Activated CD4-positive, alpha-beta T cell treated with anti-CD3 and anti-CD28 coated beads, Interleukin-2, amount 10 ng/mL, durations not matched to agents 7 days and 5 days (primary cell): ENCODE measurements around the gene NOSTRIN. TPM values are rescaled to one million over a fixed set of nuclear protein-coding genes. Genes with fewer than 3 reads are reported as not detected.

Experiments
- CTCF ChIA-PET: fragments of 350-600 bp; sonication (Branson Sonifier 250); formaldehyde crosslinking; loops from one replicate; lab custom pipeline; 2021; ENCODE audit warnings: antibody characterized with exemption; lab: Charles Lee
- POLR2A ChIA-PET: fragments of 350-600 bp; sonication (Branson Sonifier 250); formaldehyde crosslinking; loops from one replicate; lab custom pipeline; 2021; ENCODE audit warnings: antibody characterized with exemption; lab: Charles Lee
- DNase-seq: peaks from one replicate; pipeline ENCODE4 v3.0.0-alpha.2; 2020
- H3K27ac Mint-ChIP-seq: one replicate; pipeline ENCODE4 v1.8.0; 2021; ENCODE audit warnings: mild to moderate bottlenecking, moderate library complexity, mixed read lengths
- H3K27me3 Mint-ChIP-seq: one replicate; pipeline ENCODE4 v1.8.0; 2021; ENCODE audit warnings: mixed read lengths
- H3K36me3 Mint-ChIP-seq: one replicate; pipeline ENCODE4 v1.8.0; 2021; ENCODE audit warnings: low read depth, mixed read lengths
- H3K4me1 Mint-ChIP-seq: one replicate; pipeline ENCODE4 v1.8.0; 2021; ENCODE audit warnings: mixed read lengths
- H3K4me3 Mint-ChIP-seq: one replicate; pipeline ENCODE4 v1.8.0; 2021; ENCODE audit warnings: mild to moderate bottlenecking, moderate library complexity, mixed read lengths
- H3K9me3 Mint-ChIP-seq: one replicate; pipeline ENCODE4 v1.8.0; 2021; ENCODE audit warnings: mixed read lengths
- total RNA-seq, 2 experiments: library from RNA; stranded (reverse); gene quantifications; one replicate each; pipeline ENCODE4 v1.2.3, GENCODE V29; 2021

Gene NOSTRIN
- total RNA-seq, 2 experiments from 2014 or later: not detected

DNA sequence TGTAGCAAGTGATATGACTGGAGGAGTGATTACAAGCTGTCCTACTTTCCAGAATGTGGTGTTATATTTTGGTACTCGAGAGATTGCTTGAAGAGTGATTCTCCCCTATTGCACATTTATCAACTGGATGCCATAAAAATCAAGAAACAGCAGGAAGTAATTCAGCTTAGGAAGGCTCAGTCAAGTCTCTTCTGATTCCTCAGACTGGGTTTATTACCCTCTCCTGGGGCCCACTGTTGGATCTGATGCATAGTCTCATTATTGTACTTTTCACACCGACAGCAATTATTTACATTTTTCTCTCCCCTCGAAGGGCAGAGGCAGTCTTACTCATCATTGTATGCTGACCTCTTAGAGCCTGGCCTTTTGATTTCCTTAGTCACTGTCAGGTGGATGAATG lies 9.3 kb downstream of the NOSTRIN start:
- H3K4me3 Mint-ChIP-seq: no peak overlapping the region
- H3K27ac Mint-ChIP-seq: no peak overlapping the region
- H3K9me3 Mint-ChIP-seq: no peaks in the 10 kb centered on the region
- ChIA-PET CTCF (no interaction called here), POLR2A (no interaction called here)
- no peak for DNase-seq
- H3K4me1 Mint-ChIP-seq: no peaks in the 10 kb centered on the region
- no peaks in the 10 kb centered on the region for H3K36me3 Mint-ChIP-seq
- peaks cover 2% of the 10 kb centered on the region for H3K27me3 Mint-ChIP-seq

DNA sequence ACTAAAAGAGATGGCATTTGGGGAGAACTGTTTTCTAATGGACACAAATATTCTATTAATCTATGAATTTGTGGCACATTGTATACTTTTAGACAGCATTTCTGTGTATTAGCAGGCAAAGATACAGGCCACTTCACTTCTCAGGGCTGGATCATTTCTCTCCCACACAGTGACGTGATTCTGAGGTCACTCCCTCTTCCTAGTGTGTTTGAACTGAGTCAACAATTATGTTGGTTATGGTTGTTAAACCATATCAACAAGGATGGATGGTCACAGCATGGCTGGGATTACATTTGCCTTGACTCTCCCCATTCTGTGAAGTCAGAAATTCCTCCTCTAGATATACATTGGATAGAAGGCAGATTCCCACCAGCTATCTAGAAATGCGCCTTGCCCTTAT lies 11.6 kb downstream of the NOSTRIN start:
- no peaks in the 10 kb centered on the region for H3K36me3 Mint-ChIP-seq
- POLR2A ChIA-PET: no interaction called here
- H3K4me3 Mint-ChIP-seq: no peak overlapping the region
- peaks cover 2% of the 10 kb centered on the region for H3K27me3 Mint-ChIP-seq
- CTCF ChIA-PET: no interaction called here
- DNase-seq: no peak
- no peak overlapping the region for H3K27ac Mint-ChIP-seq
- H3K4me1 Mint-ChIP-seq: no peaks in the 10 kb centered on the region
- no peaks in the 10 kb centered on the region for H3K9me3 Mint-ChIP-seq

DNA sequence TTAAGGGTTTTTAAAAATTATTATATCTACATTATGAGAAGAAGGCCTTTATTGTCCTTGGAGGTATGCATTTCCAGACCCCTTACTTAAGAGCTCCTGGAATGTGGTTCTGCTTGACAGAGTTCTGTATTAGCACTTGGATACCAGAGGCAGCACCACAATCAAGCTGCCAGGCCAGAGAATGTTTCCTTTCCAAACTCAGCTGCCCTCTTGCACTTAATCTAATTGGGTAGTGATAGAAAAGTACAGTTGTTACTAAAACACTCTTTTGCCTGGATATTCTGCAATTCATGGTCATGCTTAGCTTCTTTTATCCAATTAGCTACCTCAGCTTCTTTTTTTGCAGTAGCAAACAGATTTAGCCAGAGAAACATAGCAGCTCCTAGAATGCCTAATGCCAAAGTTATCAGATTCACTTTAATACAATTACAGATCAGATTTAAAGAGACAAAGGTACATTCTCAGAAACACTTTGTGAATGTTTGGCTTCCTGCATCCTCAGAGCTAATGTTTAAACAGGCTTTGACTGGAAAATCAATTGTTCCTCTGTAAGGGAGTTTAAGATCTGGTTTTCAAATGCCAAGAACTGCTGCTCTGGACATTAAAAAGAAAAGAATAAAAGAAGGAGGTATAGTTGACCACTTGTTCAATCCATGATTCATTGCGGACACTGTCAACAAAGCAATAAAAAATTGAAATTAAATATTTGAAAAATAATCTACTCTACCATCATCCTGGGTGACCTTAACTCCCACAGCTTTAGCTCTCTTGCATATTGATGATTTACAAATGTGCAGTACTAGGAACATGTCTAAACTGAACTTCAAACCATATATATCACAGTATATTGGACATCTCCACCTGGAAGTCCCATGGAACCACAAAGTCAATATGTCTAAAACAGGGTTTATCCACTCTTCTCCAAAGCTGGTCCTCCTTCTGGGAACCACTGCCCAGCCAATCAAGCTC lies 12.8 kb downstream of the NOSTRIN start:
- H3K4me3 Mint-ChIP-seq: no peak overlapping the region
- no peaks in the 10 kb centered on the region for H3K4me1 Mint-ChIP-seq
- ChIA-PET POLR2A (interaction anchor here (0.5 kb wide), 1 partner anchor 105 kb away, joined by 4 read pairs; no protein-coding TSS in a partner anchor), CTCF (no interaction called here)
- no peaks in the 10 kb centered on the region for H3K9me3 Mint-ChIP-seq
- DNase-seq: no peak
- H3K36me3 Mint-ChIP-seq: no peaks in the 10 kb centered on the region
- no peak overlapping the region for H3K27ac Mint-ChIP-seq
- H3K27me3 Mint-ChIP-seq: peaks cover 2% of the 10 kb centered on the region

DNA sequence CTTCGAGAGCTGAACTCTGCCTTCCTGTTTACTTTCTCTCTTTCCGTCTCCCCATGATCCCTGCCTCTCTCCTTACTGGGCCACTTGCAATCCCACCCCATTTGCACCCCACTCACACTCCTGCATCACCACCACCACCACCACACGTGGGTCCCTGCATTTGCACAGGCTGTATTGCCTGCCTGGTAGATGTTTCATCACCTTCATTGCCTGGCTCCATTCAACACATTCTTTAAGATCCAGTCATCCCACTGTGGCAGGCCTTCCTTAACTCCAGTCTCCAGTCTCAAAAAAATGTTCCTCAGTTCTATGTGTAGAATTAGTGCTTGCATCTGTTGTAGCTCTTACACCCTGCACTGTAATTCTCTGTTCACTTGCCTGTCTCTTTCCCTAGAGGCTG lies 13.9 kb downstream of the NOSTRIN start:
- Mint-ChIP-seq H3K4me1 (no peaks in the 10 kb centered on the region), H3K27ac (no peak overlapping the region), H3K27me3 (peaks cover 2% of the 10 kb centered on the region), H3K9me3 (no peaks in the 10 kb centered on the region), H3K4me3 (no peak overlapping the region), H3K36me3 (no peaks in the 10 kb centered on the region)
- ChIA-PET POLR2A (no interaction called here), CTCF (interaction anchor here (0.6 kb wide), 1 partner anchor 15 kb away, joined by 3 read pairs; no protein-coding TSS in a partner anchor)
- no peak for DNase-seq

- no peak for DNase-seq
- H3K9me3 Mint-ChIP-seq: no peaks in the 10 kb centered on the region
- H3K36me3 Mint-ChIP-seq: no peaks in the 10 kb centered on the region
- no peak overlapping the region for H3K27ac Mint-ChIP-seq
- H3K27me3 Mint-ChIP-seq: peaks cover 2% of the 10 kb centered on the region
- no peak overlapping the region for H3K4me3 Mint-ChIP-seq
- CTCF ChIA-PET: no interaction called here
- no peaks in the 10 kb centered on the region for H3K4me1 Mint-ChIP-seq
- POLR2A ChIA-PET: no interaction called here
These were observed 16.7 kb downstream of the NOSTRIN start for GRCh38 chr2:168819050-168819715.

- Mint-ChIP-seq H3K27me3 (peaks cover 2% of the 10 kb centered on the region), H3K9me3 (no peaks in the 10 kb centered on the region), H3K36me3 (no peaks in the 10 kb centered on the region), H3K27ac (no peak overlapping the region), H3K4me3 (no peak overlapping the region), H3K4me1 (no peaks in the 10 kb centered on the region)
- DNase-seq: no peak
- CTCF ChIA-PET: no interaction called here
- POLR2A ChIA-PET: no interaction called here
These were observed 17.5 kb downstream of the NOSTRIN start for GRCh38 chr2:168819829-168820489.

DNA sequence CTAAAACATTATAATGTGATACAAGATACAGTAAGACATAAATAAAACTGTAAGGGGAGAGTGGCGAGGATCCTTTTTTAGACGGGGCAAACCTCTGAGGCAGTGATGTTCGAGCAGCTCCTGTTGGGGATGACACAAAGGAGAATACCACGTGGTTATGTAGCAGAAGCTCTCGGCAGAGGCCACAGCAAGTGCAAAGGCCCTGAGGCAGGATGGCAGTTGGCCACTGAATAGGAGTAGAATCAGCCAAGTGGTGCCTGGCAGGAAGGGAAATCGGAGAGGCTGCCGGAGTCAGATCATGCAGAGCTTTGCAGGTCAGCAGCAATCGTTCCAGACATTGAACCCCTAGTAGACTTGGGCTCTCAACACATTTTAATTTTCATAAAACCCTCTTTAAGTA lies 19.1 kb downstream of the NOSTRIN start:
- DNase-seq: no peak
- no peak overlapping the region for H3K4me3 Mint-ChIP-seq
- H3K9me3 Mint-ChIP-seq: no peaks in the 10 kb centered on the region
- no peaks in the 10 kb centered on the region for H3K4me1 Mint-ChIP-seq
- ChIA-PET CTCF (no interaction called here), POLR2A (no interaction called here)
- no peaks in the 10 kb centered on the region for H3K36me3 Mint-ChIP-seq
- no peaks in the 10 kb centered on the region for H3K27me3 Mint-ChIP-seq
- H3K27ac Mint-ChIP-seq: no peak overlapping the region

DNA sequence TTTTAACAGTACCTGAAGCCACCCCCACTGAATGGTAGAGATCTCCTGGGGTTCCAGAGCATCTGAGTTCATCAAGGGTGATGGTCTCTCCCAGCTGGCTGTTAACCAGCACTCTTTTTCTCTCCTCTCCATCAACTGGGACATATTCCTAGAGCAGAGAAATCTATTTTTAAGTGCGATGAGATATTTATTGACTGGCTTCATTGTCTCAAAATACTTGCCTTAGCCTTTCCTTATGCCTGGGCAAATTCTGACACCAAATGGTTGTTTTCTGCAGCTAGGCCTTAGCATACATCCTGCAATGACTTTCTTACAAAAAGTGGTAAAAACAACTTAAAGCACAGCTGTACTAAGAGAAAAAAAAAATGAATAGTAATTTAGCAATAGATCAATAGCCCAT lies 19.6 kb downstream of the NOSTRIN start:
- ChIA-PET POLR2A (no interaction called here), CTCF (no interaction called here)
- H3K27me3 Mint-ChIP-seq: no peaks in the 10 kb centered on the region
- no peak overlapping the region for H3K4me3 Mint-ChIP-seq
- no peaks in the 10 kb centered on the region for H3K9me3 Mint-ChIP-seq
- DNase-seq: no peak
- H3K4me1 Mint-ChIP-seq: no peaks in the 10 kb centered on the region
- H3K36me3 Mint-ChIP-seq: no peaks in the 10 kb centered on the region
- no peak overlapping the region for H3K27ac Mint-ChIP-seq

GRCh38 chr2:168825126-168825525 lies 22.7 kb downstream of the NOSTRIN start:
- Mint-ChIP-seq H3K36me3 (no peaks in the 10 kb centered on the region), H3K4me3 (no peak overlapping the region), H3K27ac (no peak overlapping the region), H3K9me3 (no peaks in the 10 kb centered on the region), H3K4me1 (no peaks in the 10 kb centered on the region), H3K27me3 (no peaks in the 10 kb centered on the region)
- ChIA-PET CTCF (interaction anchor here (0.7 kb wide), 1 partner anchor 108 kb away, joined by 3 read pairs; no protein-coding TSS in a partner anchor), POLR2A (no interaction called here)
- no peak for DNase-seq

DNA sequence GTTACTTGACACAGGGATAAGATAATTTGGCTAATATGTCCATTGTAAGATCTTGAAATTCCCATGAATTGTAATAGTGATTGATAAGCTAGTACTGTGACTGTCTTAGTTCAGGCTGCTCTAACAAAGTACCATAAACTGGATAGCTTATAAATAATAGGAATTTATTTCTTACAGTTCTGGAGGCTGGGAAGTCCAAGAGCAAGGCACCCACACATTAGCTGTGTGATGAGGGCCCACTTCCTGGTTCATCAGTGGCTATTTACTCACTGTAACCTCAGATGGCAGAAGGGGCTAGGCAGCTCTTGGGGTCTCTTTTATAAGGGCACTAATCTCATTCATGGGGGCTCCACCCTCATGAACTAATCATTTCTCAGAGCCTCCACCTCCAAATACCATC lies 28.5 kb downstream of the NOSTRIN start:
- no peak overlapping the region for H3K4me3 Mint-ChIP-seq

DNA sequence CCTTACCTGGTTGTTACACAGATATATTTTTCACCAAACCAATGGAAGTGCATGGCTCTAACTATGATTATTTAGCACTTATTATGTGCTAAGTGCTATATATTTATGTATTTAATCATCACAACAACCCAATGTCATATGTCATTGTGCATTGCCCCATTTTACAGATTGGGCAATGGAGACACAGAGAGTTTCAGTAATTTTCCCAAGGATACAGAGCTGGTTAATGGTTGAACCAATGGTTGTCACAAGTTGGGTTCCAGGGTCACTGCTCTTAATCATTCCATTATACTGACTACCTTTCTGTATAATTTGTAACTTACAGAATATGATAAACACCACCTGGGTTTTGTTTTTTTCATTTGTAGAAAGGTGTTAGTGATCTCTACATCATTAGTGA lies 29.2 kb downstream of the NOSTRIN start:
- no peaks in the 10 kb centered on the region for H3K27me3 Mint-ChIP-seq
- ChIA-PET POLR2A (no interaction called here), CTCF (no interaction called here)
- no peak overlapping the region for H3K27ac Mint-ChIP-seq
- DNase-seq: no peak
- no peaks in the 10 kb centered on the region for H3K36me3 Mint-ChIP-seq
- H3K4me1 Mint-ChIP-seq: no peaks in the 10 kb centered on the region
- no peak overlapping the region for H3K4me3 Mint-ChIP-seq
- no peaks in the 10 kb centered on the region for H3K9me3 Mint-ChIP-seq

More for the DNA sequence above, 28.5 kb downstream of the NOSTRIN start:
- Mint-ChIP-seq H3K4me1 (no peaks in the 10 kb centered on the region), H3K27me3 (no peaks in the 10 kb centered on the region), H3K9me3 (no peaks in the 10 kb centered on the region), H3K36me3 (no peaks in the 10 kb centered on the region), H3K27ac (no peak overlapping the region)
- ChIA-PET POLR2A (no interaction called here), CTCF (interaction anchor here (0.9 kb wide), 1 partner anchor 26 kb away, joined by 3 read pairs; no protein-coding TSS in a partner anchor)
- no peak for DNase-seq

- Mint-ChIP-seq H3K27me3 (no peaks in the 10 kb centered on the region), H3K9me3 (peaks cover 5% of the 10 kb centered on the region), H3K27ac (no peak overlapping the region), H3K4me1 (no peaks in the 10 kb centered on the region), H3K4me3 (no peak overlapping the region), H3K36me3 (no peaks in the 10 kb centered on the region)
- ChIA-PET CTCF (interaction anchor here (1.0 kb wide), 2 partner anchors 19 to 32 kb away, joined by 3 read pairs; no protein-coding TSS in a partner anchor), POLR2A (no interaction called here)
- DNase-seq: no peak
These were observed 33.5 kb downstream of the NOSTRIN start for GRCh38 chr2:168835969-168836368.

GRCh38 chr2:168841445-168841844 lies 39.0 kb downstream of the NOSTRIN start:
- H3K27ac Mint-ChIP-seq: no peak overlapping the region
- ChIA-PET CTCF (no interaction called here), POLR2A (no interaction called here)
- peaks cover 5% of the 10 kb centered on the region for H3K9me3 Mint-ChIP-seq
- H3K27me3 Mint-ChIP-seq: no peaks in the 10 kb centered on the region
- H3K4me1 Mint-ChIP-seq: peaks cover 9% of the 10 kb centered on the region
- H3K36me3 Mint-ChIP-seq: no peaks in the 10 kb centered on the region
- DNase-seq: no peak
- no peak overlapping the region for H3K4me3 Mint-ChIP-seq
